ENCODE results near the gene HMCN2.

Gene HMCN2

GRCh38 chr9:130259044-130259443 lies 6.5 kb upstream of the HMCN2 start:
- TF ChIP-seq, protein P1, sequence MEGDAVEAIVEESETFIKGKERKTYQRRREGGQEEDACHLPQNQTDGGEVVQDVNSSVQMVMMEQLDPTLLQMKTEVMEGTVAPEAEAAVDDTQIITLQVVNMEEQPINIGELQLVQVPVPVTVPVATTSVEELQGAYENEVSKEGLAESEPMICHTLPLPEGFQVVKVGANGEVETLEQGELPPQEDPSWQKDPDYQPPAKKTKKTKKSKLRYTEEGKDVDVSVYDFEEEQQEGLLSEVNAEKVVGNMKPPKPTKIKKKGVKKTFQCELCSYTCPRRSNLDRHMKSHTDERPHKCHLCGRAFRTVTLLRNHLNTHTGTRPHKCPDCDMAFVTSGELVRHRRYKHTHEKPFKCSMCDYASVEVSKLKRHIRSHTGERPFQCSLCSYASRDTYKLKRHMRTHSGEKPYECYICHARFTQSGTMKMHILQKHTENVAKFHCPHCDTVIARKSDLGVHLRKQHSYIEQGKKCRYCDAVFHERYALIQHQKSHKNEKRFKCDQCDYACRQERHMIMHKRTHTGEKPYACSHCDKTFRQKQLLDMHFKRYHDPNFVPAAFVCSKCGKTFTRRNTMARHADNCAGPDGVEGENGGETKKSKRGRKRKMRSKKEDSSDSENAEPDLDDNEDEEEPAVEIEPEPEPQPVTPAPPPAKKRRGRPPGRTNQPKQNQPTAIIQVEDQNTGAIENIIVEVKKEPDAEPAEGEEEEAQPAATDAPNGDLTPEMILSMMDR (conservative IDR thresholded peaks at IDR 0.05; ENCODE audit: low read depth, low read length) = no peak
- no peak overlapping the region for H3K4me3 ChIP-seq (ENCODE audit: low read length)

DNA sequence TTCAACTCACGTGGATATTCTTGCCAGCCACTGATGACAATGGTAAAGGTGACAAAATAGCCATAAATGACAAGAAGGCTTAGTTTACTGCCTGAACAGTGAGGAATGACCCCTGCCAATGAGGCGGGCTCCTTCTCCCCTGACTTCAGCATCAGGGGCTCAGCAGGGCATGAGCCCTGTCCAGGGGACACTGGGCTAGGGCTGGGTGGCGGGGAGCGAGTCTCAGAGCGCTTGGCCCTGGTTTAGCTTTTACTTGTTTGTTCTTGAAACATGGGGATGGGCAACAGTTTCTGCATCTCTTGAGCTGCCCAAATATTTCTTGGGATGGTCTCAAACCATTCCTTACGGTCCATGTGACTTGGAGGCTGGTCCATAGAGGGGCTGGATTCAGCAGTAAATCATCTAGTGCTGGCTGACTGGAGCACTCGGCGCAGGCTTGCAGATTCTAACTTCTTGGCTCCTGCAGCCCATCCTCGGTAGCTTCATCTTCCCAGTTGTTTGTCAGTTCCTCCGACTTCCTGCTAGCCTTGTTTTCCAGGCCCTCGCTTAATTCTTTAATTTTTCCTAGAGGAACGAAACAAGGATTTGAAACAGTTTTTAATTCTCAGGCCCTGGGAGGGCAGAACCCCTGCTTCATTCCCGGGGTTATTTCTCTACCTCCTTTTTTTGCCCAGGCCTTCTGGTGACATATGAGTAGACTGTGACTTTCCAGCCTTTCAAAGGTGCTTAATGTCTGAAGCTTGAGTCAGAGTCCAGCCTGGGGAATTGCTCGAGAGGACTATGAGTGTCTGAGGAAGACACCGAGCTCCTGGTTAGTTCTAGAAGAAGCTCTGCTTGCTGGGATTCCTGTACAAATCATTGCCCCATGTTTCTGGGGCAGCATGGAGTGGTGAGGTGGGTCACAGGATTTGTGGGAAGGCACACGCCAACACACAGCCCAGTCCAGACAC lies 4.5 kb upstream of the HMCN2 start:
- H3K4me3 ChIP-seq (ENCODE audit: low read length) = no peak overlapping the region
- DNase-seq (ENCODE audit: low read depth) = no peak
- TF ChIP-seq, protein P1 (conservative IDR thresholded peaks at IDR 0.05; ENCODE audit: low read depth, low read length) = no peak

More at GRCh38 chr9:130259044-130259443, 6.5 kb upstream of the HMCN2 start:
- DNase-seq (ENCODE audit: low read depth) = no peak

GRCh38 chr9:130262061-130262745 lies 3.4 kb upstream of the HMCN2 start:
- H3K4me3 ChIP-seq (ENCODE audit: low read length) = no peak overlapping the region
- DNase-seq (ENCODE audit: low read depth) = no peak
- TF ChIP-seq, protein P1 (conservative IDR thresholded peaks at IDR 0.05; ENCODE audit: low read depth, low read length) = no peak

DNA sequence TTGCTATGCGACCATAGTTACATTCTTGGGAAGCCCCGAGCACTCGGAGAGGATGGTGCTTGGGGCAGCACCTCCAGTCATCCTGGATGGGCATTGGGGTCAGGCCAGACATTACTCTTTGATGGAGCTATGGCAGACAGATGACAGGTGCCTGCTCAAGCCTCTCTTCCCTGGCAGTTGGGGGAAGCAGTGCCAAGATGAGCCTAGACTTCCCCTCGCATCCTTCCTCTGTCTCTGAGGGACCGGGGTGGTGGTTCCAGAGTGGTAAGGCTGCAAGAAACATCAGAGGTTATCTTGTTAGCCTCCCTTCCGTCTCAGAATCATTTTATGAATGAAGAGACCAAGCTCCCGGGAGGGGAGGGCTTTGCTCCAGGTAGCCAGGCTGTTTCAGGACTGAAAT lies 2.8 kb upstream of the HMCN2 start:
- TF ChIP-seq, protein P1 (conservative IDR thresholded peaks at IDR 0.05; ENCODE audit: low read depth, low read length) = no peak
- no peak for DNase-seq (ENCODE audit: low read depth)
- H3K4me3 ChIP-seq (ENCODE audit: low read length) = no peak overlapping the region

DNA sequence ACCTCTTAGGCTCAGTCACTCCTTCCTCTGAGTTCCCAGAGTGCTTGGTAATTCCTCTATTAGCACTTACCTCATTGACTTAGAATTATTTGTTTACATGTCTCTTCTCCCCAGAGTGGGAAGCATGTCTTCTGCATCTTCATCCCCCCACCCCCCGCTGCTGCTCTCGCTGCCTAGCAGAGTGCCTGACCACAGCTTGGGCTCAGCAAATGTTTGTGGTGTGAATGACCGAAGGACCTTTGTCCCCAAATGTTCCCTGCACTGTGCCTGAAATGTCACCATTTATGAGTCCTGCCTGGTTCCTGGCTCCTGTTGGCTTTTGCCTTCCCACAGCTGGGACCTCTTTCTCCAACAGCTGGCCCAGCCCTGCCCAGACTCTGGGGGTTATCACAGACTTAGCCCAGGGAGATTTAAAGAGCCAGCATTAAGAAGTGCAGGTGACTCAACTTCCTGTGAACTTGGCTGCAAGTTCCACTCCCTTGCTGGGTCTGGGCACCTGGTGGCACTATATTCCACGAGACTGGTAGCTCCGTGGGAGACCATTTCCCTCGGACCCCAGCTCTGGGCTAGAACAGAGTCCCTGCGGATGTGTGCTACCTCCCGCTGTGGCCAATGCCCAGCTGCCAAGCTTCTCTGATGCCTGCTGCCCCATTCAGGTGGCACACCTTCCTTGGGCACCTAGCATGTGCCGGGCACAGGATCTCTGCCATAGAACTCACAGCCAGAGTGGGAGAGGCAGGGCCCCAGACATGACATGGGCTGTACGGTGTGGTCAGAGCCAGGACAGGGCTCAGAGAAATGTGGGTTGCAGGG lies 1.8 kb upstream of the HMCN2 start:
- no peak overlapping the region for H3K4me3 ChIP-seq (ENCODE audit: low read length)
- TF ChIP-seq, protein P1 (conservative IDR thresholded peaks at IDR 0.05; ENCODE audit: low read depth, low read length) = peak; percentile 6
- DNase-seq (ENCODE audit: low read depth) = no peak

- no peak overlapping the region for H3K4me3 ChIP-seq (ENCODE audit: low read length)
- TF ChIP-seq, protein P1 (conservative IDR thresholded peaks at IDR 0.05; ENCODE audit: low read depth, low read length) = no peak
- DNase-seq (ENCODE audit: low read depth) = no peak
These were observed 878 bp upstream of the HMCN2 start for GRCh38 chr9:130264414-130265350.

Measured in retinal pigment epithelial cell (primary cell).